Gastrocnemius medialis (tissue), 4 donors: ENCODE measurements around the gene MPV17L. TPM values are rescaled to one million over a fixed set of nuclear protein-coding genes. Genes with fewer than 3 reads are reported as not detected.
"Not testable (repeated sequence)": the region's sequence is repeated elsewhere in the genome, so short reads cannot be mapped to it uniquely, and the experiment has no call there.

Experiments used
- ATAC-seq, 2 donors: fragments of 150-250 bp; one replicate each; pipeline ENCODE4 v1.9.1; 2016
- DNase-seq, 2 donors: peaks; one replicate each; pipeline ENCODE4 v3.0.0-alpha.2; 2019
- H3K27ac ChIP-seq, 4 donors: fragments of 200-600 bp; sonication (generic); 1 replicate in 1 of 4; 2 replicates in 3 of 4; pipeline ENCODE4 v1.5.1; 2016 to 2018; ENCODE audit warnings: mild to moderate bottlenecking in 2 of 4, moderate library complexity in 1 of 4
- H3K27me3 ChIP-seq, 3 donors: fragments of 200-600 bp; sonication (generic) in 2 of 3; 1 replicate in 1 of 3; 2 replicates in 2 of 3; pipeline versions ENCODE4 v1.5.1 to v1.6.0; 2016 to 2019; ENCODE audit warnings: mild to moderate bottlenecking in 1 of 3, moderate library complexity in 1 of 3
- H3K36me3 ChIP-seq, 2 donors: fragments of 200-600 bp; sonication (generic) in 1 of 2; one replicate each; pipeline ENCODE4 v1.5.1; 2017 to 2018
- H3K4me1 ChIP-seq, 2 donors: fragments of 200-600 bp; sonication (generic) in 1 of 2; one replicate each; pipeline ENCODE4 v1.5.1; 2016 to 2017; ENCODE audit warnings: mild to moderate bottlenecking in 2 of 2
- H3K4me3 ChIP-seq, 4 donors: fragments of 200-600 bp; sonication (generic) in 3 of 4; 1 replicate in 1 of 4; 2 replicates in 3 of 4; pipeline ENCODE4 v1.5.1; 2016 to 2019; ENCODE audit warnings: mild to moderate bottlenecking in 2 of 4
- H3K9me3 ChIP-seq, 3 donors: fragments of 200-600 bp; sonication (generic) in 2 of 3; 1 replicate in 1 of 3; 2 replicates in 2 of 3; pipeline ENCODE4 v1.5.1; 2016 to 2019
- POLR2A ChIP-seq, 2 donors: fragments of 450-650 bp; IDR thresholded peaks; one replicate each; pipeline ENCODE4 v1.6.1; 2017; ENCODE audit warnings: antibody characterized with exemption in 2 of 2, mild to moderate bottlenecking in 2 of 2, moderate library complexity in 2 of 2
- in situ Hi-C, 4 donors: fragments of 200-750 bp; cut with MboI; loops; one replicate each; pipeline versions ENCODE4 v1.15.0 to v1.8.0; 2017; ENCODE audit warnings: low sequenced_read_pairs in 4 of 4
- intact Hi-C: fragments of 100-400 bp; cut with DNase I; formaldehyde crosslinking; loops from one replicate; pipeline ENCODE4 v1.15.1; 2023; ENCODE audit warnings: low total_unique reads
- total RNA-seq, 4 donors: library from RNA; depleted of rRNA; stranded (reverse); fragments of >200 nt; gene quantifications; one replicate each; pipeline versions ENCODE4 v1.1.0 to v1.2.3, GENCODE V29; 2016
- TF ChIP-seq, protein P1 (sequence below), 5 experiments: fragments of 450-650 bp in 3 of 5; fragments of 200-600 bp in 2 of 5; sonication (generic) in 2 of 5; IDR thresholded peaks in 4 of 5; conservative IDR thresholded peaks in 1 of 5; 1 replicate in 4 of 5; 2 replicates in 1 of 5; pipeline ENCODE4 v1.5.1; 2016 to 2019; ENCODE audit warnings: antibody characterized with exemption in 5 of 5, mild to moderate bottlenecking in 3 of 5, moderate library complexity in 3 of 5

MPV17L gene
- total RNA-seq, 4 donors from 2014 or later = 12.8 to 27.3 (median 19.3) TPM

DNA sequence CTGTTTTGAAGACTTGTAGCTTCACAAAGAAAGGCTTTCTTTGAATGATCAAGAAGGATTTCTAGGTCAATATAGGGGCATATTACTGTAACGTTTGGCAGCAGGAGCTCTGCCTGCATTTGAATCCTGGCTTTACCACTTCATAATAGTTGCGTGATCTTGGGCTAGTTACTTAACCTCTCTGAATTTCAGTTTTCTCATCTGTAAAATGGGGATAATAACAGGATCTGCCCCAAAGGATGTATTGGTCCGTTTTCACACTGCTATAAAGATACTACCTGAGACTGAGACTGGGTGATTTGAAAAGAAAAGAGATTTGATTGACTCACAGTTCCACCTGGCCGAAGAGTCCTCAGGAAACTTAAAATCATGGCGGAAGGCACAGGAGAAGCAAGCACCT lies 51.3 kb downstream of the MPV17L start:
- Histone ChIP-seq H3K4me3 (no peak overlapping the region), H3K36me3 (no peaks in the 10 kb centered on the region), H3K4me1 (peaks cover 5 to 6% of the 10 kb centered on the region in 2 donors), H3K27me3 (no peaks in the 10 kb centered on the region), H3K9me3 (no peaks in the 10 kb centered on the region), H3K27ac (no peak overlapping the region)
- no peak for ATAC-seq
- in situ Hi-C loops = no loop called here
- no peak for DNase-seq
- no peak for TF ChIP-seq POLR2A (IDR thresholded peaks at IDR 0.05)
- TF ChIP-seq, protein P1, sequence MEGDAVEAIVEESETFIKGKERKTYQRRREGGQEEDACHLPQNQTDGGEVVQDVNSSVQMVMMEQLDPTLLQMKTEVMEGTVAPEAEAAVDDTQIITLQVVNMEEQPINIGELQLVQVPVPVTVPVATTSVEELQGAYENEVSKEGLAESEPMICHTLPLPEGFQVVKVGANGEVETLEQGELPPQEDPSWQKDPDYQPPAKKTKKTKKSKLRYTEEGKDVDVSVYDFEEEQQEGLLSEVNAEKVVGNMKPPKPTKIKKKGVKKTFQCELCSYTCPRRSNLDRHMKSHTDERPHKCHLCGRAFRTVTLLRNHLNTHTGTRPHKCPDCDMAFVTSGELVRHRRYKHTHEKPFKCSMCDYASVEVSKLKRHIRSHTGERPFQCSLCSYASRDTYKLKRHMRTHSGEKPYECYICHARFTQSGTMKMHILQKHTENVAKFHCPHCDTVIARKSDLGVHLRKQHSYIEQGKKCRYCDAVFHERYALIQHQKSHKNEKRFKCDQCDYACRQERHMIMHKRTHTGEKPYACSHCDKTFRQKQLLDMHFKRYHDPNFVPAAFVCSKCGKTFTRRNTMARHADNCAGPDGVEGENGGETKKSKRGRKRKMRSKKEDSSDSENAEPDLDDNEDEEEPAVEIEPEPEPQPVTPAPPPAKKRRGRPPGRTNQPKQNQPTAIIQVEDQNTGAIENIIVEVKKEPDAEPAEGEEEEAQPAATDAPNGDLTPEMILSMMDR (IDR thresholded peaks at IDR 0.05 in 4 of 5, conservative IDR thresholded peaks at IDR 0.05 in 1 of 5) = no peak
- intact Hi-C loops = no loop called here

GRCh38 chr16:15450624-15451023 lies 55.1 kb downstream of the MPV17L start:
- H3K36me3 ChIP-seq = no peaks in the 10 kb centered on the region
- ATAC-seq (peak in 1 of 2 donors; percentile 26), DNase-seq (peak in 1 of 2 donors; percentile 26)
- intact Hi-C loops (no loop called here), in situ Hi-C loops (no loop called here)
- H3K4me3 ChIP-seq = no peak overlapping the region
- H3K9me3 ChIP-seq = no peaks in the 10 kb centered on the region
- H3K27me3 ChIP-seq = no peaks in the 10 kb centered on the region
- no peak overlapping the region for H3K27ac ChIP-seq
- peaks cover 5 to 18% of the 10 kb centered on the region in 2 donors for H3K4me1 ChIP-seq
- TF ChIP-seq, protein P1 (IDR thresholded peaks at IDR 0.05 in 4 of 5, conservative IDR thresholded peaks at IDR 0.05 in 1 of 5) = no peak
- no peak for TF ChIP-seq POLR2A (IDR thresholded peaks at IDR 0.05)

GRCh38 chr16:15451098-15451731 lies 55.7 kb downstream of the MPV17L start:
- ATAC-seq = no peak
- Histone ChIP-seq H3K27me3 (no peaks in the 10 kb centered on the region), H3K4me3 (no peak overlapping the region), H3K4me1 (peaks cover 5 to 18% of the 10 kb centered on the region in 2 donors), H3K36me3 (no peaks in the 10 kb centered on the region), H3K27ac (no peak overlapping the region), H3K9me3 (no peaks in the 10 kb centered on the region)
- in situ Hi-C loops = no loop called here
- DNase-seq = no peak
- TF ChIP-seq, protein P1 (IDR thresholded peaks at IDR 0.05 in 4 of 5, conservative IDR thresholded peaks at IDR 0.05 in 1 of 5) = no peak
- no peak for TF ChIP-seq POLR2A (IDR thresholded peaks at IDR 0.05)
- intact Hi-C loops = no loop called here

DNA sequence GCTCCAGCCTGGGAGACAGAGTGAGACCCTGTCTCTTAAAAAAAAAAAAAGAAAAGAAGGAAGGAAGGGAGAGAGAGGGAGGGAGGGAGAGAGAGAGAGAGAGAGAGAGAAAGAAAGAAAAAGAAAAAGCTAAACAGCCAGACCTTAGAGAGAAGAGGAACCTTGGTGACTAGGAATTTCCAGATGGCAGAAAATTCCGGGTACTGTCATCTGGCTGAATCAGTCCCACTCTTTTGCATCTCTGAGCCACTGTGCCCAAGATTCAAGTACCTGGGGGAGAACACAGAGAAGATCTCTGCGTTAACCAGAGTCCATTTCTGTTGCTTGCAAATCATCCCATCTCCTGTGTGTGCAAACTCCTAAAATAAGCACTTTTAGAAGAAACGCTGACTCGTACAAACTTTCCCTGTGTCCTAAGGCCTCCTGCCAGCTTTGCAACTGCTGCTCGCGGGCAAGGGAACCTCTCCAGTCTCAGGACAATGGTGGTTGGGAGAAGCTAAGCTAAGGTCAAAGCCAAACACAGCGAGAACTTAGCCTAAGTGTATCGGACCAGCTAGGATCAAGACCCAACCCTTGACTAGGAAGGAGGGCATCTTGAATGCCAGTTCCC lies 56.8 kb downstream of the MPV17L start:
- Histone ChIP-seq H3K27ac (no peak overlapping the region), H3K36me3 (no peaks in the 10 kb centered on the region), H3K9me3 (no peaks in the 10 kb centered on the region), H3K4me1 (peaks cover 5 to 21% of the 10 kb centered on the region in 2 donors), H3K4me3 (no peak overlapping the region), H3K27me3 (no peaks in the 10 kb centered on the region)
- intact Hi-C loops (no loop called here), in situ Hi-C loops (no loop called here)
- DNase-seq (no peak), ATAC-seq (no peak)
- TF ChIP-seq, protein P1 (IDR thresholded peaks at IDR 0.05 in 4 of 5, conservative IDR thresholded peaks at IDR 0.05 in 1 of 5) = no peak
- no peak for TF ChIP-seq POLR2A (IDR thresholded peaks at IDR 0.05)

- H3K27me3 ChIP-seq, in situ Hi-C loops, intact Hi-C loops, H3K36me3 ChIP-seq, H3K9me3 ChIP-seq, H3K27ac ChIP-seq, DNase-seq, H3K4me3 ChIP-seq, ATAC-seq: not testable (repeated sequence)
- H3K4me1 ChIP-seq = peaks cover 10 to 30% of the 10 kb centered on the region in 2 donors
Observed at GRCh38 chr16:15453296-15453695, 57.7 kb downstream of the MPV17L start.

GRCh38 chr16:15454933-15455332 lies 59.4 kb downstream of the MPV17L start:
- DNase-seq (peak in 1 of 2 donors; percentile 35), ATAC-seq (peak; percentile 11 to 36)
- H3K36me3 ChIP-seq, H3K27me3 ChIP-seq, intact Hi-C loops, H3K4me3 ChIP-seq, in situ Hi-C loops, H3K9me3 ChIP-seq: not testable (repeated sequence)
- peaks cover 12 to 33% of the 10 kb centered on the region in 2 donors for H3K4me1 ChIP-seq
- peak overlapping the region in 1 of 4 donors; percentile 11 for H3K27ac ChIP-seq
